Keratinocyte (primary cell): ENCODE results near the gene TAF4B. TPM values are rescaled to one million over a fixed set of nuclear protein-coding genes. Genes with fewer than 3 reads are reported as not detected.

Experiments used
- DNase-seq: peaks from one replicate; pipeline ENCODE4 v3.0.0-alpha.2; 2011; ENCODE audit warnings: low read depth, missing footprints, low spot score
- FAIRE-seq: peaks from 2 replicates; lab custom pipeline; 2011; peaks lifted over from hg19 to GRCh38; lab: Jason Lieb, UNC
- H2AFZ ChIP-seq: 2 replicates; pipeline ENCODE4 v1.6.0; 2012; ENCODE audit warnings: low read length, control low read depth, inconsistent platforms; ENCODE audit not compliant: control insufficient read depth
- H3K27ac ChIP-seq: 2 replicates; pipeline ENCODE4 v1.5.1; 2011; ENCODE audit warnings: low read length; ENCODE audit not compliant: control insufficient read depth, insufficient read depth
- H3K27me3 ChIP-seq: 3 replicates; pipeline ENCODE4 v1.6.0; 2011; ENCODE audit warnings: low read length; ENCODE audit not compliant: control insufficient read depth, insufficient read depth; ENCODE audit errors: extremely low read depth
- H3K36me3 ChIP-seq, 2 experiments: 2 replicates in 1 of 2; 3 replicates in 1 of 2; pipeline ENCODE4 v1.5.1; 2011; ENCODE audit warnings: low read length in 2 of 2, mild to moderate bottlenecking in 1 of 2; ENCODE audit not compliant: control insufficient read depth in 2 of 2, insufficient read depth in 2 of 2; ENCODE audit errors: extremely low read depth in 1 of 2
- H3K4me1 ChIP-seq: 3 replicates; pipeline ENCODE4 v1.5.1; 2011; ENCODE audit warnings: low read length; ENCODE audit not compliant: control insufficient read depth, insufficient read depth; ENCODE audit errors: extremely low read depth
- H3K4me2 ChIP-seq: 3 replicates; pipeline ENCODE4 v1.6.0; 2011; ENCODE audit warnings: low read depth, low read length; ENCODE audit not compliant: control insufficient read depth, insufficient read depth; ENCODE audit errors: extremely low read depth
- H3K4me3 ChIP-seq, 3 experiments: fragments of 200-600 bp in 1 of 3; sonication (generic) in 1 of 3; 2 replicates in 2 of 3; 3 replicates in 1 of 3; pipeline ENCODE4 v1.5.1; 2011 to 2016; ENCODE audit warnings: low read length in 3 of 3, mild to moderate bottlenecking in 3 of 3, control low read depth in 2 of 3, inconsistent platforms in 1 of 3, low read depth in 1 of 3, mixed read lengths in 1 of 3, mixed run types in 1 of 3, moderate library complexity in 1 of 3; ENCODE audit not compliant: control insufficient read depth in 2 of 3, insufficient read depth in 2 of 3; ENCODE audit errors: extremely low read depth in 1 of 3
- H3K79me2 ChIP-seq: 2 replicates; pipeline ENCODE4 v1.6.0; 2012; ENCODE audit warnings: low read length; ENCODE audit not compliant: control insufficient read depth, insufficient read depth
- H3K9ac ChIP-seq: 3 replicates; pipeline ENCODE4 v1.6.0; 2011; ENCODE audit warnings: low read length; ENCODE audit not compliant: control insufficient read depth, insufficient read depth; ENCODE audit errors: extremely low read depth
- H3K9me1 ChIP-seq: 3 replicates; pipeline ENCODE4 v1.6.0; 2011; ENCODE audit warnings: low read length; ENCODE audit not compliant: control insufficient read depth, insufficient read depth; ENCODE audit errors: extremely low read depth
- H3K9me3 ChIP-seq: 2 replicates; pipeline ENCODE4 v1.5.1; 2012; ENCODE audit warnings: low read depth, low read length; ENCODE audit not compliant: control insufficient read depth
- H4K20me1 ChIP-seq: 3 replicates; pipeline ENCODE4 v1.6.0; 2011; ENCODE audit warnings: low read length; ENCODE audit not compliant: control insufficient read depth, insufficient read depth; ENCODE audit errors: extremely low read depth
- CTCF ChIP-seq, 3 experiments: IDR thresholded peaks in 1 of 3; conservative IDR thresholded peaks in 1 of 3; optimal IDR thresholded peaks in 1 of 3; 2 replicates in 2 of 3; 3 replicates in 1 of 3; pipeline versions ENCODE3 to v1.5.1; 2011; ENCODE audit warnings: low read length in 3 of 3, mild to moderate bottlenecking in 3 of 3, moderate library complexity in 2 of 3, control low read depth in 1 of 3, inconsistent platforms in 1 of 3; ENCODE audit not compliant: insufficient read depth in 2 of 3; ENCODE audit errors: extremely low read depth in 1 of 3
- EZH2 ChIP-seq: IDR thresholded peaks from one replicate; pipeline ENCODE4 v1.6.1; 2012; ENCODE audit warnings: inconsistent platforms, mild to moderate bottlenecking, low read length, moderate library complexity
- dilution Hi-C: fragments of 300-500 bp; cut with MboI; formaldehyde crosslinking; loops from one replicate; pipeline ENCODE4 v1.7.0; 2020; ENCODE audit warnings: low sequenced_read_pairs; ENCODE audit not compliant: extremely low pct_ligation_motif_present
- polyA plus RNA-seq, 5 experiments: library from polyadenylated mRNA; depleted of rRNA in 3 of 5; stranded (reverse) in 3 of 5; stranded (forward) in 1 of 5; unstranded in 1 of 5; fragments of >200 nt; gene quantifications; 1 replicate in 1 of 5; 2 replicates in 3 of 5; 3 replicates in 1 of 5; pipeline versions ENCODE4 v1.2.1 to v1.2.3, GENCODE V29; 2011 to 2012; ENCODE audit warnings: missing spikeins in 2 of 5, low read depth in 1 of 5, low replicate concordance in 1 of 5

Gene TAF4B
- polyA plus RNA-seq, 1 donor (not counting 4 experiments of a cell fraction or from before 2014, with no cell fraction given): 5.9 TPM

GRCh38 chr18:26409091-26409490 is 182.8 kb downstream of the TAF4B start:
- Histone ChIP-seq H3K79me2 (no peaks in the 10 kb centered on the region), H3K4me2 (no peak overlapping the region), H2AFZ (no peak overlapping the region), H3K27me3 (no peaks in the 10 kb centered on the region), H3K9ac (no peak overlapping the region), H4K20me1 (no peaks in the 10 kb centered on the region), H3K4me3 (no peak overlapping the region), H3K4me1 (peaks cover 14% of the 10 kb centered on the region), H3K27ac (no peak overlapping the region), H3K9me3 (no peaks in the 10 kb centered on the region), H3K36me3 (no peaks in the 10 kb centered on the region), H3K9me1 (no peaks in the 10 kb centered on the region)
- DNase-seq (no peak), FAIRE-seq (no peak)
- dilution Hi-C loops: no loop called here
- TF ChIP-seq EZH2 (no peak), CTCF (optimal IDR thresholded peaks at IDR 0.05 in 1 of 3, IDR thresholded peaks at IDR 0.05 in 1 of 3, conservative IDR thresholded peaks at IDR 0.05 in 1 of 3; ENCODE audit: extremely low read depth in 1 of 3, insufficient read depth in 2 of 3, low read length in 3 of 3) (no peak)

GRCh38 chr18:26414901-26415440 is 188.7 kb downstream of the TAF4B start:
- dilution Hi-C loops: no loop called here
- Histone ChIP-seq H3K9me3 (no peaks in the 10 kb centered on the region), H3K4me3 (no peak overlapping the region), H3K27ac (no peak overlapping the region), H3K27me3 (no peaks in the 10 kb centered on the region), H2AFZ (no peak overlapping the region), H3K4me2 (no peak overlapping the region), H3K9me1 (no peaks in the 10 kb centered on the region), H3K79me2 (no peaks in the 10 kb centered on the region), H3K4me1 (no peaks in the 10 kb centered on the region), H3K9ac (no peak overlapping the region), H3K36me3 (no peaks in the 10 kb centered on the region), H4K20me1 (no peaks in the 10 kb centered on the region)
- FAIRE-seq (no peak), DNase-seq (no peak)
- TF ChIP-seq CTCF (optimal IDR thresholded peaks at IDR 0.05 in 1 of 3, IDR thresholded peaks at IDR 0.05 in 1 of 3, conservative IDR thresholded peaks at IDR 0.05 in 1 of 3; ENCODE audit: extremely low read depth in 1 of 3, insufficient read depth in 2 of 3, low read length in 3 of 3) (no peak), EZH2 (no peak)
